ENCODE results near the gene WWP2. TPM values are rescaled to one million over a fixed set of nuclear protein-coding genes. Genes with fewer than 3 reads are reported as not detected.
"Not testable (repeated sequence)": the region's sequence is repeated elsewhere in the genome, so short reads cannot be mapped to it uniquely, and the experiment has no call there.

The WWP2 gene
- total RNA-seq, 1 donor from 2014 or later = 26.8 TPM

DNA sequence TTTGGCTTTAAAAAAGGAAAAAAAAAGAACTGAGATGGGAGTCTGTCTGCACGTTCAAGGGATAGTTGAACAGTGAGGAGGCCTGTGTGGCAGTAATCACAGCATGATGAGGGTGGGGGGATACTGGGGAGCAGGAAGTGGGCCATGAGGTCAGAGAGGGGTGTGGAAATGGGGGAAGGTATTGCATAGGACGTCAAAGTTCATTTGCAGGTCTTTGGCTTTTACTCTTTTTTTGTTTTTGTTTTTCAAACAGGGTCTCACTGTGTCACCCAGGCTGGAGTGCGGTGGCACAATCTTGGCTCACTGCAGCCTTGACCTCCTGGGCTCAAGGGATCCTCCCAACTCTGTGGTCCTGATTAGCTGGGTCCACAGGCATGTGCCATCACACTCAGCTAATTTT is 19.0 kb downstream of the WWP2 start:
- Mint-ChIP-seq H3K9me3 (no peaks in the 10 kb centered on the region), H3K4me1 (no peaks in the 10 kb centered on the region), H3K27ac (no peak overlapping the region), H3K4me3 (no peak overlapping the region), H3K36me3 (no peaks in the 10 kb centered on the region), H3K27me3 (ENCODE audit: insufficient read depth, low read depth) (peaks cover 2% of the 10 kb centered on the region)
- Histone ChIP-seq H3K4me2 (no peak overlapping the region), H3K27ac (no peak overlapping the region), H3K36me3 (no peaks in the 10 kb centered on the region), H3K4me1 (no peaks in the 10 kb centered on the region), H3K9me3 (ENCODE audit: low read depth) (no peaks in the 10 kb centered on the region), H3K9ac (no peak overlapping the region), H3K79me2 (ENCODE audit: low read depth) (peaks cover 16% of the 10 kb centered on the region), H3F3A (ENCODE audit: low read depth) (no peaks in the 10 kb centered on the region), H3K4me3 (no peak overlapping the region), H2AFZ (replicated peaks) (no peak overlapping the region), H4K20me1 (ENCODE audit: low read depth) (no peaks in the 10 kb centered on the region), H3K27me3 (no peaks in the 10 kb centered on the region)
- TF ChIP-seq EZH2 (IDR thresholded peaks at IDR 0.05) = no peak
- TF ChIP-seq EZH2phosphoT487 (IDR thresholded peaks at IDR 0.05) = no peak
- TF ChIP-seq, protein P1, sequence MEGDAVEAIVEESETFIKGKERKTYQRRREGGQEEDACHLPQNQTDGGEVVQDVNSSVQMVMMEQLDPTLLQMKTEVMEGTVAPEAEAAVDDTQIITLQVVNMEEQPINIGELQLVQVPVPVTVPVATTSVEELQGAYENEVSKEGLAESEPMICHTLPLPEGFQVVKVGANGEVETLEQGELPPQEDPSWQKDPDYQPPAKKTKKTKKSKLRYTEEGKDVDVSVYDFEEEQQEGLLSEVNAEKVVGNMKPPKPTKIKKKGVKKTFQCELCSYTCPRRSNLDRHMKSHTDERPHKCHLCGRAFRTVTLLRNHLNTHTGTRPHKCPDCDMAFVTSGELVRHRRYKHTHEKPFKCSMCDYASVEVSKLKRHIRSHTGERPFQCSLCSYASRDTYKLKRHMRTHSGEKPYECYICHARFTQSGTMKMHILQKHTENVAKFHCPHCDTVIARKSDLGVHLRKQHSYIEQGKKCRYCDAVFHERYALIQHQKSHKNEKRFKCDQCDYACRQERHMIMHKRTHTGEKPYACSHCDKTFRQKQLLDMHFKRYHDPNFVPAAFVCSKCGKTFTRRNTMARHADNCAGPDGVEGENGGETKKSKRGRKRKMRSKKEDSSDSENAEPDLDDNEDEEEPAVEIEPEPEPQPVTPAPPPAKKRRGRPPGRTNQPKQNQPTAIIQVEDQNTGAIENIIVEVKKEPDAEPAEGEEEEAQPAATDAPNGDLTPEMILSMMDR (IDR thresholded peaks at IDR 0.05) = no peak
- DNase-seq (ENCODE audit: low spot score) = no peak

DNA sequence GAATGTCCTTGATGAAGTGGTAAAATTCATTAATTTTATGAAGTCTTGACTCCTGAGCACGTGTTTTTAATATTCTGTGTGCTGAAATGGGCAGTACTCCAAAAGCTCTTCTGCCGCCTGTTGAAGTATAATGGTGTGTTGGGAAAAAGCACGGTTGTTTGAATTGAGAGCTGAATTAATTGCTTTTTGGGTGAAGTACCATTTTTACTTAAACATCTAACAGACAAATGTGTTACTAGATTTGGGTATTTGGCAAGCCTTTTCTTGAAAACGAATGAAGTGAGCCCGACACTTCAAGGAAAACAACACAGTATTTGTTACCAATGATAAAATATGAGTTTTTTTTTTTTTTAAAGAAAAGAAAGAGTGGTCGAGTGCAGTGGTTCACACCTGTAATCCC is 22.5 kb downstream of the WWP2 start:
- Histone ChIP-seq H3K36me3 (no peaks in the 10 kb centered on the region), H4K20me1 (ENCODE audit: low read depth) (no peaks in the 10 kb centered on the region), H3K4me2 (no peak overlapping the region), H3K9ac (no peak overlapping the region), H3K4me1 (no peaks in the 10 kb centered on the region), H2AFZ (replicated peaks) (no peak overlapping the region), H3K79me2 (ENCODE audit: low read depth) (no peaks in the 10 kb centered on the region), H3K9me3 (ENCODE audit: low read depth) (no peaks in the 10 kb centered on the region), H3K4me3 (no peak overlapping the region), H3K27ac (no peak overlapping the region), H3F3A (ENCODE audit: low read depth) (no peaks in the 10 kb centered on the region), H3K27me3 (no peaks in the 10 kb centered on the region)
- H3K27ac Mint-ChIP-seq = no peak overlapping the region
- H3K36me3 Mint-ChIP-seq = peaks cover 2% of the 10 kb centered on the region
- DNase-seq (ENCODE audit: low spot score) = no peak
- peaks cover 2% of the 10 kb centered on the region for H3K27me3 Mint-ChIP-seq (ENCODE audit: insufficient read depth, low read depth)
- H3K4me3 Mint-ChIP-seq = no peak overlapping the region
- TF ChIP-seq EZH2 (IDR thresholded peaks at IDR 0.05) = no peak
- TF ChIP-seq, protein P1 (IDR thresholded peaks at IDR 0.05) = no peak
- no peak for TF ChIP-seq EZH2phosphoT487 (IDR thresholded peaks at IDR 0.05)
- H3K4me1 Mint-ChIP-seq = no peaks in the 10 kb centered on the region
- no peaks in the 10 kb centered on the region for H3K9me3 Mint-ChIP-seq

DNA sequence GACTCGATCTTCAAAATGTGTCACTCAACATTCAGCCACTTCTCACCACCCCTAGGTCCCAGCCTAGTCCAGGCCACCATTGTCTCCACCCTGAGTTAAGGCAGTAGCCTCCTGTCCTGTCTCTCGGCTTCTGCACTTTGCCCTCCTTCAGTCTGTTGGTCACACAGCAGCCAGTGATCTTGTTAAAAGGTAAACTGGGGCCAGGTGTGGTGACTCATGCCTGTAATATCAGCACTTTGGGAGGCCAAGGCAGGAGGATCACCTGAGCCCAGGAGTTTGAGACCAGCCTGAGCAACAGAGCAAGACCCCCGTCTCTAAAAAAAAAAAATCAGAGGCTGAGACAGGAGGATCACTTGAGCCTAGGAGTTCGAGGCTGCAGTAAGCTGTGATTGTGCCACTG is 25.8 kb downstream of the WWP2 start:
- H3K4me3 Mint-ChIP-seq = no peak overlapping the region
- Histone ChIP-seq H3K4me1 (no peaks in the 10 kb centered on the region), H3K9me3 (ENCODE audit: low read depth) (no peaks in the 10 kb centered on the region), H3K9ac (no peak overlapping the region), H2AFZ (replicated peaks) (no peak overlapping the region), H4K20me1 (ENCODE audit: low read depth) (no peaks in the 10 kb centered on the region), H3K27ac (no peak overlapping the region), H3K79me2 (ENCODE audit: low read depth) (no peaks in the 10 kb centered on the region), H3K27me3 (no peaks in the 10 kb centered on the region), H3K4me2 (no peak overlapping the region), H3F3A (ENCODE audit: low read depth) (no peaks in the 10 kb centered on the region), H3K36me3 (no peaks in the 10 kb centered on the region), H3K4me3 (no peak overlapping the region)
- H3K9me3 Mint-ChIP-seq = no peaks in the 10 kb centered on the region
- no peak overlapping the region for H3K27ac Mint-ChIP-seq
- H3K27me3 Mint-ChIP-seq (ENCODE audit: insufficient read depth, low read depth) = peaks cover 2% of the 10 kb centered on the region
- H3K4me1 Mint-ChIP-seq = no peaks in the 10 kb centered on the region
- no peak for DNase-seq (ENCODE audit: low spot score)
- TF ChIP-seq EZH2phosphoT487 (IDR thresholded peaks at IDR 0.05) (no peak), EZH2 (IDR thresholded peaks at IDR 0.05) (no peak)
- TF ChIP-seq, protein P1 (IDR thresholded peaks at IDR 0.05) = no peak
- peaks cover 2% of the 10 kb centered on the region for H3K36me3 Mint-ChIP-seq

DNA sequence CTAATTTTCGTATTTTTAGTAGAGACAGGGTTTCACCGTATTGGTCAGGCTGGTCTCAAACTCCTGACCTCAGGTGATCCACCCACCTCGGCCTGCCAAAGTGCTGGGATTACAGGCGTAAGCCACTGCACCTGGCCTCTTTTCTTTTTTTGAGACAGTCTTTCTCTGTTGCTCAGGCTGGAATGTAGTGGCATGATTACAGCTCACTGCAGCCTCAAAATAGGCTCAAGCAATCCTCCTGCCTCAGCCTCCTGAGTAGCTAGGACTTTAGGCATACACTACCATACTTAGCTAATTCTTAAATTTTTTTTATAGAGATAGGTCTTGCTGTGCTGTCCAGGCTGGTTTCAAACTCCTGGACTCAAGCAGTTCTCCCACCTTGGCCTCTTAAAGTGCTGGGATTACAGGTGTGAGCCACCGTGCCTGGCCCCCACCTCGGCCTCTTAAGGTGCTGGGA is 29.3 kb downstream of the WWP2 start:
- not testable (repeated sequence) for DNase-seq (ENCODE audit: low spot score); H3K79me2 ChIP-seq (ENCODE audit: low read depth); H3K27ac Mint-ChIP-seq

More for the DNA sequence above, 29.3 kb downstream of the WWP2 start:
- H3K9me3 ChIP-seq (ENCODE audit: low read depth); H3K27me3 ChIP-seq; H3F3A ChIP-seq (ENCODE audit: low read depth); H3K4me3 Mint-ChIP-seq; H3K9me3 Mint-ChIP-seq; H3K4me3 ChIP-seq; H3K36me3 ChIP-seq; H3K9ac ChIP-seq; H2AFZ ChIP-seq (replicated peaks); H3K27me3 Mint-ChIP-seq (ENCODE audit: insufficient read depth, low read depth); H3K4me1 ChIP-seq; H3K4me1 Mint-ChIP-seq; H4K20me1 ChIP-seq (ENCODE audit: low read depth); H3K4me2 ChIP-seq; H3K27ac ChIP-seq; H3K36me3 Mint-ChIP-seq: not testable (repeated sequence)
